ENCODE results near the gene TEPSIN. TPM values are rescaled to one million over a fixed set of nuclear protein-coding genes. Genes with fewer than 3 reads are reported as not detected.

The TEPSIN gene
- total and polyA plus RNA-seq, 2 of the 8 experiments (the other 6 are each of a cell fraction or from before 2014, with no cell fraction given) = 22.9 to 28.0 TPM

- TF ChIP-seq, protein P1, sequence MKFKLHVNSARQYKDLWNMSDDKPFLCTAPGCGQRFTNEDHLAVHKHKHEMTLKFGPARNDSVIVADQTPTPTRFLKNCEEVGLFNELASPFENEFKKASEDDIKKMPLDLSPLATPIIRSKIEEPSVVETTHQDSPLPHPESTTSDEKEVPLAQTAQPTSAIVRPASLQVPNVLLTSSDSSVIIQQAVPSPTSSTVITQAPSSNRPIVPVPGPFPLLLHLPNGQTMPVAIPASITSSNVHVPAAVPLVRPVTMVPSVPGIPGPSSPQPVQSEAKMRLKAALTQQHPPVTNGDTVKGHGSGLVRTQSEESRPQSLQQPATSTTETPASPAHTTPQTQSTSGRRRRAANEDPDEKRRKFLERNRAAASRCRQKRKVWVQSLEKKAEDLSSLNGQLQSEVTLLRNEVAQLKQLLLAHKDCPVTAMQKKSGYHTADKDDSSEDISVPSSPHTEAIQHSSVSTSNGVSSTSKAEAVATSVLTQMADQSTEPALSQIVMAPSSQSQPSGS (IDR thresholded peaks at IDR 0.05; ENCODE audit: low read length) = no peak
- no peak for TF ChIP-seq E2F6 (IDR thresholded peaks at IDR 0.05)
- TF ChIP-seq CHD1 (IDR thresholded peaks at IDR 0.05; ENCODE audit: low read depth, low read length) = no peak
- no peak for TF ChIP-seq POLR2AphosphoS5 (IDR thresholded peaks at IDR 0.05; ENCODE audit: low read depth, low read length)
- no peak for TF ChIP-seq SIX5 (IDR thresholded peaks at IDR 0.05; ENCODE audit: low read depth, low read length)
These were observed 14.1 kb upstream of the TEPSIN start (continued) for GRCh38 chr17:81252987-81253329.

Data from H1 (cell line).